Body of pancreas (tissue), 4 donors: ENCODE measurements around the gene ADCY3. TPM values are rescaled to one million over a fixed set of nuclear protein-coding genes. Genes with fewer than 3 reads are reported as not detected.

Experiments used
- ATAC-seq: fragments of 150-250 bp; one replicate; pipeline ENCODE4 v1.9.1; 2016
- DNase-seq, 4 donors: peaks; one replicate each; pipeline ENCODE4 v3.0.0-alpha.2; 2019
- H3K27ac ChIP-seq, 4 donors: fragments of 200-600 bp; sonication (generic); 1 replicate in 3 of 4; 2 replicates in 1 of 4; pipeline versions ENCODE4 v1.5.1 to v1.6.1; 2016 to 2019; ENCODE audit warnings: mild to moderate bottlenecking in 1 of 4, mixed read lengths in 1 of 4, moderate library complexity in 1 of 4
- H3K27me3 ChIP-seq, 2 donors: fragments of 200-600 bp; sonication (generic); one replicate each; pipeline ENCODE4 v1.6.0; 2016; ENCODE audit warnings: mild to moderate bottlenecking in 1 of 2
- H3K36me3 ChIP-seq, 2 donors: fragments of 200-600 bp; sonication (generic); replicated peaks in 1 of 2; 2 replicates each; pipeline ENCODE4 v1.5.1; 2016; ENCODE audit warnings: low read depth in 2 of 2; ENCODE audit not compliant: insufficient read depth in 1 of 2
- H3K4me1 ChIP-seq: fragments of 200-600 bp; sonication (generic); one replicate; pipeline ENCODE4 v1.6.0; 2016
- H3K4me3 ChIP-seq, 2 donors: fragments of 200-600 bp; sonication (generic); 1 replicate in 1 of 2; 2 replicates in 1 of 2; pipeline ENCODE4 v1.5.1; 2016 to 2019
- H3K9me3 ChIP-seq, 3 donors: fragments of 200-600 bp; sonication (generic); 1 replicate in 2 of 3; 2 replicates in 1 of 3; pipeline ENCODE4 v1.5.1; 2016
- POLR2A ChIP-seq, 3 donors: fragments of 450-650 bp; IDR thresholded peaks; one replicate each; pipeline ENCODE4 v1.6.1; 2016; ENCODE audit warnings: antibody characterized with exemption in 3 of 3, mild to moderate bottlenecking in 2 of 3
- WGBS, 2 donors: methylation state at CpG; one replicate each; pipeline ENCODE4 v1.1.5; 2017; 5-methylcytosine and 5-hydroxymethylcytosine counted together
- intact Hi-C: fragments of 100-400 bp; cut with DNase I; formaldehyde crosslinking; loops from one replicate; pipeline ENCODE4 v1.15.1; 2023
- total RNA-seq, 2 donors: library from RNA; depleted of rRNA; stranded (reverse); fragments of >200 nt; gene quantifications; one replicate each; pipeline ENCODE4 v1.1.0, GENCODE V29; 2016
- TF ChIP-seq, protein P1 (sequence below), 7 experiments: fragments of 450-650 bp in 4 of 7; fragments of 200-600 bp in 3 of 7; sonication (generic) in 3 of 7; IDR thresholded peaks; one replicate each; pipeline ENCODE4 v1.5.1; 2016 to 2019; ENCODE audit warnings: antibody characterized with exemption in 7 of 7

ADCY3 gene
- total RNA-seq, 2 donors from 2014 or later: 17.1 to 63.9 TPM

DNA sequence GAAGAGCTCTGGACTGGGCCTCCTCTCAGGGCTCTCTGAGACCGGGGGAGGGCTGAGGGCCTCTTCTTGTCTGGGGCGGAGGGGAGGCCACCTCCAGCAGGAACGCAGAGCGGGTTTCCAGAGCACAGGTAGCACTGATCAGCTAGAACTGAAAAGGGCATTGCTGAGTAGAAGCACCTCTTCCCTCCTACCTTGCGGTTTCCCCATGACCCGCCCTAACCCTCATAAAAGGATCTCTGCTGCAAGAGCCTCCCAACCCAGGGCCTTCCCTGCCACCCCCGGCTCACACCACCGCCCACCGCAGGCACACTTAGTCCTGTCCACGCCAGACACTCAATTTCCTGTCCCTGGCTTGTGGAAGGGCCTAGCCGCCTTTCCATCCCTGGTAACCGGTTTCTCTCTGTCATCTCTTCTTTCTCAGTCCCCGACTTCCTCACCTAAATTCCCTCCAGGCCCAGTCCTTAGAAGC, 966 bp downstream of the ADCY3 start:
- no peaks in the 10 kb centered on the region for H3K9me3 ChIP-seq
- no peak for ATAC-seq
- TF ChIP-seq POLR2A (IDR thresholded peaks at IDR 0.05): no peak
- TF ChIP-seq, protein P1, sequence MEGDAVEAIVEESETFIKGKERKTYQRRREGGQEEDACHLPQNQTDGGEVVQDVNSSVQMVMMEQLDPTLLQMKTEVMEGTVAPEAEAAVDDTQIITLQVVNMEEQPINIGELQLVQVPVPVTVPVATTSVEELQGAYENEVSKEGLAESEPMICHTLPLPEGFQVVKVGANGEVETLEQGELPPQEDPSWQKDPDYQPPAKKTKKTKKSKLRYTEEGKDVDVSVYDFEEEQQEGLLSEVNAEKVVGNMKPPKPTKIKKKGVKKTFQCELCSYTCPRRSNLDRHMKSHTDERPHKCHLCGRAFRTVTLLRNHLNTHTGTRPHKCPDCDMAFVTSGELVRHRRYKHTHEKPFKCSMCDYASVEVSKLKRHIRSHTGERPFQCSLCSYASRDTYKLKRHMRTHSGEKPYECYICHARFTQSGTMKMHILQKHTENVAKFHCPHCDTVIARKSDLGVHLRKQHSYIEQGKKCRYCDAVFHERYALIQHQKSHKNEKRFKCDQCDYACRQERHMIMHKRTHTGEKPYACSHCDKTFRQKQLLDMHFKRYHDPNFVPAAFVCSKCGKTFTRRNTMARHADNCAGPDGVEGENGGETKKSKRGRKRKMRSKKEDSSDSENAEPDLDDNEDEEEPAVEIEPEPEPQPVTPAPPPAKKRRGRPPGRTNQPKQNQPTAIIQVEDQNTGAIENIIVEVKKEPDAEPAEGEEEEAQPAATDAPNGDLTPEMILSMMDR (IDR thresholded peaks at IDR 0.05): no peak
- no peak for DNase-seq
- H3K36me3 ChIP-seq: no peaks in the 10 kb centered on the region
- peak overlapping the region in 1 of 4 donors; percentile 30 for H3K27ac ChIP-seq
- WGBS, 2 donors: 67 to 79% methylated on average over 13 of the region's 13 CpGs
- no peak overlapping the region for H3K4me3 ChIP-seq
- intact Hi-C loops: no loop called here
- H3K27me3 ChIP-seq: no peaks in the 10 kb centered on the region
- peaks cover 13% of the 10 kb centered on the region for H3K4me1 ChIP-seq

DNA sequence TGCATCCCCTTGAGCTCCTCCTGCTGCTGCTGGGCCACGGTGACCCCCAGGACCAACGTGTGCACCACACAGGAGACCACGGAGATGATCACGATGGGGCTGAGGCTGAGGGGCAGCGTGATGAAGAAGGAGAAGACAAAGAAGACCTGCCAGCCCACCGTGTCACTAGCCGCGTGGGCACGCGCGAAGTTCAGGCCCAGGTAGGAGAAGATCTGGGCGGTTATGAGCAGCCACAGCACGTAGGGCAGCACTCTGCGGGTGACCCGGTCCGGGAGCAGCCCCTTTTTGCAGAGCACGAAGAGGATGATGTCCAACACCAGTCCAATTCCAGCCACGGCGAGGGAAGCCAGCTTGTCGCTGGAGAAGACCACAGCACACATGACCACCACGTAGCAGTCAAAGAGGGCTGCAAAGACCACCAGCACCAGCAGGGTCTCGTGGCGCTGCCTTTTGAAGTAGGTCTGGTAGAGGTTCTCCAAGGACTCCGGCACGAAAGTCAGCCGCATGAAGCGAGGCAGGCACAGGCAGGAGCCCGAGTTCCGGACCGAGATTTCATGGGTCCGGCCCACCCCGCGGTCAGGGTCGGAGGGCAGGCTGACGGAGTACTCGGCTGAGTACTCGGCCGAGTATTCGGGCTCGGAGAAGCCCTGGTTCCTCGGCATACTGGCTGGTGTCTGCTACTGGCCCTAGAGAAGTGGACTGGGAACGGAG, 1.6 kb downstream of the ADCY3 start:
- 83 to 96% methylated on average over 35 to 39 of the region's 42 CpGs for WGBS, 2 donors
- no peaks in the 10 kb centered on the region for H3K27me3 ChIP-seq
- H3K4me3 ChIP-seq: no peak overlapping the region
- no peak overlapping the region for H3K27ac ChIP-seq
- peaks cover 13% of the 10 kb centered on the region for H3K4me1 ChIP-seq
- intact Hi-C loops: no loop called here
- H3K36me3 ChIP-seq: no peaks in the 10 kb centered on the region
- DNase-seq: no peak
- H3K9me3 ChIP-seq: no peaks in the 10 kb centered on the region
- no peak for ATAC-seq
- TF ChIP-seq, protein P1 (IDR thresholded peaks at IDR 0.05): no peak
- TF ChIP-seq POLR2A (IDR thresholded peaks at IDR 0.05): no peak

DNA sequence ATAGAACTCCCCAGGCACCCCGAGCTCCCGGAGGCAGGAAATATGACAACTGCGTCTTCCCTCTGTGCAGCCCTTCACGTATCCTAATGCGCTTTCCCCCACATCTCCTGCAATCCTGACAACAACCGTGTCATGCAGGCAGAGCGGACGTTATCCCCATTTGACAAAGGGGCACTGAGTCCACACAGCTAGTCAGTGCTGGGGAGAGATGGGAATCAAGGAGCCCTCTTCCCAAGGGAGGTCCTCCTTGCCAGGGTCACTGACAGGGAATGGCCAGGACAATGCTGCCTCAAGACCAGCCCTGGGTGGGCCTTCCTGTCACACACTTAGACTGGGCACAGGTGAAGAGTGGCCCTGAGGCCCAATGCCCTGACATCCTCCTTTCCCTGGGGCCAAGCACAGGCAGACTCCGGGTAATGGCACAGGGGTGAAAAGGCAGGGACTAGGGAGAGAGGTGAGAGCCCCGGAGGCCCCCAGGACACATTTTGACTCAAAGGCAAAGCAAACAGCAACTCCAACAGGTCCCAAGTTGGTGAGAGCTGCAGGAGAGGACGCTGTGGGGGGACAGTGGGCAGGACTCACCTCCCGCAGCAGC, 2.2 kb downstream of the ADCY3 start:
- TF ChIP-seq, protein P1 (IDR thresholded peaks at IDR 0.05): no peak
- TF ChIP-seq POLR2A (IDR thresholded peaks at IDR 0.05): no peak
- intact Hi-C loops: no loop called here
- Histone ChIP-seq H3K27me3 (no peaks in the 10 kb centered on the region), H3K4me1 (peaks cover 13% of the 10 kb centered on the region), H3K27ac (no peak overlapping the region), H3K4me3 (no peak overlapping the region), H3K36me3 (no peaks in the 10 kb centered on the region), H3K9me3 (no peaks in the 10 kb centered on the region)
- no peak for DNase-seq
- WGBS, 2 donors: 81 to 96% methylated on average over 12 of the region's 12 CpGs
- ATAC-seq: no peak

DNA sequence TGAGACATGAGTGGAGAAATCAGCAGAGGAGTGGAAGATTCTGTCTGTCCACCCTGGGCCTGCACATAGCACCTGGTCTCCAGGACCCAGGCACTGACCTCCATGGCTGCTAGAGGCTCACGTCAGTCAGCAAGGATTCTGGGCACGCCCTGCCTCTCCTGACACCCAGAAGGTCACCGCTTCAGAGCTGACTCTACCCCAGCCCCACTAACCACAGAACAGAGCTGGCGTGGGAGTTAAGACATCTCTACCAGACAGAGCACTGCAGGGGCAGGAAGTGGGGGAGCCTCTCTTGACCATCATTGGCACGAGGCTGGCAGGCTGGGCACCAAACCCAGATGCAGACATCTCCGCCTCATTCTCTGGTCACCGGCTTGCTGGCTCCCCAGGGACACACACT, 3.0 kb downstream of the ADCY3 start:
- intact Hi-C loops: no loop called here
- no peak for ATAC-seq
- Histone ChIP-seq H3K36me3 (no peaks in the 10 kb centered on the region), H3K9me3 (no peaks in the 10 kb centered on the region), H3K27ac (no peak overlapping the region), H3K27me3 (no peaks in the 10 kb centered on the region), H3K4me3 (no peak overlapping the region), H3K4me1 (peaks cover 13% of the 10 kb centered on the region)
- DNase-seq: no peak
- TF ChIP-seq, protein P1 (IDR thresholded peaks at IDR 0.05): no peak
- TF ChIP-seq POLR2A (IDR thresholded peaks at IDR 0.05): no peak
- 79% methylated on average over 7 of the region's 7 CpGs; no CpG with 5 or more reads in 1 of the 2 donors for WGBS, 2 donors
